HepG2 (cell line): Measurements from ENCODE around the gene ROM1. TPM values are rescaled to one million over a fixed set of nuclear protein-coding genes. Genes with fewer than 3 reads are reported as not detected.

Experiments used
- BCL6 ChIP-seq: IDR thresholded peaks from 2 replicates; pipeline ENCODE4 v1.6.1; 2016; ENCODE audit warnings: missing genetic modification reagents, missing compliant biosample characterization
- CAMTA2 ChIP-seq: sonication (generic); formaldehyde crosslinking; IDR thresholded peaks from 2 replicates; pipeline ENCODE4 v1.4.0; 2020; ENCODE audit warnings: mild to moderate bottlenecking, missing genetic modification reagents, borderline replicate concordance
- CHD4 ChIP-seq: fragments of 200-600 bp; sonication (generic); IDR thresholded peaks from 2 replicates; pipeline ENCODE4 v1.7.0; 2017; ENCODE audit warnings: mild to moderate bottlenecking, low read length, borderline replicate concordance
- MIXL1 ChIP-seq: IDR thresholded peaks from 2 replicates; pipeline ENCODE4 v1.6.1; 2016
- NAIF1 ChIP-seq: sonication (generic); formaldehyde crosslinking; IDR thresholded peaks from 2 replicates; pipeline ENCODE4 v1.5.0; 2020; ENCODE audit warnings: mild to moderate bottlenecking, missing genetic modification reagents, borderline replicate concordance
- RBM39 ChIP-seq: fragments of 200-400 bp; formaldehyde crosslinking; IDR thresholded peaks from one replicate; pipeline ENCODE4 v1.6.1; 2018; ENCODE audit warnings: antibody characterized with exemption, mild to moderate bottlenecking, low read depth, low read length; ENCODE audit not compliant: poor library complexity, severe bottlenecking
- RFXAP ChIP-seq: sonication (generic); formaldehyde crosslinking; IDR thresholded peaks from 2 replicates; pipeline ENCODE4 v1.4.0; 2020; ENCODE audit warnings: missing genetic modification reagents, borderline replicate concordance
- SNAPC4 ChIP-seq: sonication (generic); formaldehyde crosslinking; IDR thresholded peaks from 2 replicates; pipeline ENCODE4 v1.4.0; 2020; ENCODE audit warnings: mild to moderate bottlenecking, missing genetic modification reagents
- SRY ChIP-seq: sonication (generic); formaldehyde crosslinking; IDR thresholded peaks from 2 replicates; pipeline ENCODE4 v1.8.0; 2022; ENCODE audit warnings: mild to moderate bottlenecking, missing genetic modification reagents
- ZFP62 ChIP-seq: sonication (generic); formaldehyde crosslinking; IDR thresholded peaks from 2 replicates; pipeline ENCODE4 v1.4.0; 2020; ENCODE audit warnings: missing genetic modification reagents
- ZHX1 ChIP-seq: sonication (generic); formaldehyde crosslinking; IDR thresholded peaks from 2 replicates; pipeline ENCODE4 v1.8.1; 2022; ENCODE audit warnings: low read depth, mild to moderate bottlenecking, missing genetic modification reagents
- ZNF33B ChIP-seq: sonication (generic); formaldehyde crosslinking; IDR thresholded peaks from 2 replicates; pipeline ENCODE4 v1.5.1; 2020; ENCODE audit warnings: mild to moderate bottlenecking, missing genetic modification reagents
- ZNF609 ChIP-seq: sonication (generic); formaldehyde crosslinking; IDR thresholded peaks from 2 replicates; pipeline ENCODE4 v1.4.0; 2020; ENCODE audit warnings: mild to moderate bottlenecking, missing genetic modification reagents, borderline replicate concordance
- ZNF691 ChIP-seq: sonication (generic); formaldehyde crosslinking; IDR thresholded peaks from 2 replicates; pipeline ENCODE4 v1.4.0; 2020; ENCODE audit warnings: missing genetic modification reagents, low read depth, mild to moderate bottlenecking, borderline replicate concordance
- polyA plus RNA-seq, 8 experiments: library from polyadenylated mRNA; depleted of rRNA in 3 of 8; stranded (reverse) in 7 of 8; unstranded in 1 of 8; fragments of >200 nt; fragmentation: Illumina TruSeq in 4 of 8; extraction: Trizol in 4 of 8; gene quantifications; 2 replicates each; pipeline versions ENCODE4 v1.2.1 to v1.2.3, GENCODE V29; 2011 to 2016; ENCODE audit warnings: low read depth in 4 of 8, missing spikeins in 1 of 8, mixed read lengths in 1 of 8; ENCODE audit not compliant: insufficient read depth in 1 of 8
- total RNA-seq, 5 experiments: library from RNA; depleted of rRNA; stranded (reverse); fragments of >200 nt; fragmentation: Illumina TruSeq; extraction: Trizol; gene quantifications; 2 replicates each; pipeline ENCODE4 v1.2.3, GENCODE V29; 2016; ENCODE audit warnings: low read depth in 1 of 5

Gene ROM1
- total and polyA plus RNA-seq, 2 of the 13 experiments (the other 11 are each of a cell fraction or from before 2014, with no cell fraction given): 1.2 to 2.4 TPM

- TF ChIP-seq ZNF609: no peak; the same call in 1 of the 2 replicates
- TF ChIP-seq RFXAP: no peak
- no peak for TF ChIP-seq BCL6 (CRISPR knock-in tag)
- no peak for TF ChIP-seq CHD4
- 0 out of 2 replicates have a peak, but pooled peaks have one; percentile 16 for TF ChIP-seq ZNF691 (CRISPR knock-in tag)
- TF ChIP-seq CAMTA2 (CRISPR knock-in tag): no peak
- TF ChIP-seq ZNF33B (CRISPR knock-in tag): no peak; the same call in 1 of the 2 replicates
- TF ChIP-seq SRY (CRISPR knock-in tag): 0 out of 2 replicates have a peak, but pooled peaks have one; percentile 17
- TF ChIP-seq SNAPC4: no peak
- TF ChIP-seq ZHX1: no peak
- TF ChIP-seq RBM39: no peak
- TF ChIP-seq MIXL1 (CRISPR knock-in tag): no peak
- no peak for TF ChIP-seq ZFP62
- peak; percentile 88 for TF ChIP-seq NAIF1 (CRISPR knock-in tag)
These were observed 39.3 kb upstream of the ROM1 start, which contains the start of gene EEF1G (continued) for GRCh38 chr11:62573592-62574362.
